C4-2B (cell line): Measurements from ENCODE around the gene SRC.

Source experiments
- CTCF ChIP-seq: fragments of 450-650 bp; conservative IDR thresholded peaks from 2 replicates; pipeline ENCODE4 v1.5.1; 2017; ENCODE audit warnings: mild to moderate bottlenecking
- ZFX ChIP-seq: fragments of 450-650 bp; IDR thresholded peaks from 2 replicates; pipeline ENCODE4 v1.6.1; 2017

GRCh38 chr20:37333130-37333847 lies 12.7 kb upstream of the SRC start:
- TF ChIP-seq CTCF: no peak
- TF ChIP-seq ZFX: no peak
